Astrocyte (in vitro differentiated cells and primary cell): ENCODE results near the gene CENPB. TPM values are rescaled to one million over a fixed set of nuclear protein-coding genes. Genes with fewer than 3 reads are reported as not detected.
A peak's percentile ranks its signal among the peaks of the same experiment; 100 is the strongest.

Source experiments
- DNase-seq: peaks from one replicate; pipeline ENCODE4 v3.0.0-alpha.2; 2010; ENCODE audit warnings: low read depth
- FAIRE-seq: peaks from 2 replicates; lab custom pipeline; 2011; peaks lifted over from hg19 to GRCh38; lab: Jason Lieb, UNC
- H2AFZ ChIP-seq: 2 replicates; pipeline ENCODE4 v1.6.0; 2012; ENCODE audit warnings: low read depth, low read length, inconsistent platforms
- H3K27ac ChIP-seq: 2 replicates; pipeline ENCODE4 v1.5.1; 2011; ENCODE audit warnings: low read depth, low read length, inconsistent platforms
- H3K27me3 ChIP-seq: 2 replicates; pipeline ENCODE4 v1.6.0; 2011; ENCODE audit warnings: low read length, inconsistent platforms; ENCODE audit not compliant: insufficient read depth
- H3K36me3 ChIP-seq: 2 replicates; pipeline ENCODE4 v1.5.1; 2011; ENCODE audit warnings: low read length, inconsistent platforms; ENCODE audit not compliant: insufficient read depth
- H3K4me1 ChIP-seq: 2 replicates; pipeline ENCODE4 v1.5.1; 2011; ENCODE audit warnings: low read length, inconsistent platforms; ENCODE audit not compliant: insufficient read depth
- H3K4me2 ChIP-seq: 2 replicates; pipeline ENCODE4 v1.6.0; 2012; ENCODE audit warnings: low read length, inconsistent platforms
- H3K4me3 ChIP-seq: 2 replicates; pipeline ENCODE4 v1.5.1; 2011; ENCODE audit warnings: low read depth, mild to moderate bottlenecking, low read length, inconsistent platforms; ENCODE audit not compliant: insufficient read depth
- H3K79me2 ChIP-seq: 2 replicates; pipeline ENCODE4 v1.6.0; 2012; ENCODE audit warnings: mild to moderate bottlenecking, low read length, inconsistent platforms; ENCODE audit not compliant: insufficient read depth
- H3K9ac ChIP-seq: 2 replicates; pipeline ENCODE4 v1.6.0; 2012; ENCODE audit warnings: mild to moderate bottlenecking, low read length, inconsistent platforms
- H3K9me3 ChIP-seq: 2 replicates; pipeline ENCODE4 v1.5.1; 2012; ENCODE audit warnings: low read depth, mild to moderate bottlenecking, low read length, inconsistent platforms; ENCODE audit not compliant: insufficient read depth
- H4K20me1 ChIP-seq: 2 replicates; pipeline ENCODE4 v1.6.0; 2012; ENCODE audit warnings: low read length, inconsistent platforms; ENCODE audit not compliant: insufficient read depth
- H3K27ac Mint-ChIP-seq: one replicate; pipeline ENCODE4 v1.8.0; 2021; ENCODE audit warnings: mild to moderate bottlenecking, mixed read lengths; ENCODE audit not compliant: unreplicated experiment
- H3K27me3 Mint-ChIP-seq: one replicate; pipeline ENCODE4 v1.8.0; 2021; ENCODE audit warnings: low read depth, mixed read lengths; ENCODE audit not compliant: unreplicated experiment
- H3K36me3 Mint-ChIP-seq: one replicate; pipeline ENCODE4 v1.8.0; 2021; ENCODE audit warnings: low read depth, mixed read lengths; ENCODE audit not compliant: unreplicated experiment
- H3K4me1 Mint-ChIP-seq: one replicate; pipeline ENCODE4 v1.8.0; 2021; ENCODE audit warnings: low read depth, mixed read lengths; ENCODE audit not compliant: unreplicated experiment
- H3K4me3 Mint-ChIP-seq: one replicate; pipeline ENCODE4 v1.8.0; 2021; ENCODE audit warnings: mild to moderate bottlenecking, moderate library complexity, mixed read lengths; ENCODE audit not compliant: unreplicated experiment
- H3K9me3 Mint-ChIP-seq: one replicate; pipeline ENCODE4 v1.8.0; 2021; ENCODE audit warnings: mild to moderate bottlenecking, mixed read lengths; ENCODE audit not compliant: unreplicated experiment
- CTCF ChIP-seq: IDR thresholded peaks from 2 replicates; pipeline ENCODE4 v1.5.1; 2011; ENCODE audit warnings: low read depth, mild to moderate bottlenecking, inconsistent platforms, low read length, moderate library complexity; ENCODE audit not compliant: insufficient read depth
- EZH2 ChIP-seq: IDR thresholded peaks from 2 replicates; pipeline ENCODE4 v1.6.1; 2012; ENCODE audit warnings: mild to moderate bottlenecking, low read length, inconsistent platforms; ENCODE audit not compliant: insufficient read depth
- total RNA-seq: library from RNA; stranded (reverse); gene quantifications from 2 replicates; pipeline ENCODE4 v1.2.1, GENCODE V29; 2021

Gene CENPB
- total RNA-seq, 1 donor from 2014 or later = 39.1 TPM

- H3K36me3 Mint-ChIP-seq = no peaks in the 10 kb centered on the region
- DNase-seq = no peak
- no peak for FAIRE-seq
- Histone ChIP-seq H3K79me2 (peaks cover 25% of the 10 kb centered on the region), H3K4me3 (no peak overlapping the region), H3K9ac (no peak overlapping the region), H3K4me2 (no peak overlapping the region), H2AFZ (no peak overlapping the region), H3K27ac (no peak overlapping the region), H3K36me3 (no peaks in the 10 kb centered on the region), H3K27me3 (no peaks in the 10 kb centered on the region), H4K20me1 (peaks cover 24% of the 10 kb centered on the region), H3K9me3 (no peaks in the 10 kb centered on the region), H3K4me1 (peaks cover 18% of the 10 kb centered on the region)
- H3K27me3 Mint-ChIP-seq = peaks cover 13% of the 10 kb centered on the region
- peaks cover 2% of the 10 kb centered on the region for H3K9me3 Mint-ChIP-seq
- TF ChIP-seq CTCF = no peak
- TF ChIP-seq EZH2 = no peak
- no peak overlapping the region for H3K4me3 Mint-ChIP-seq
- no peaks in the 10 kb centered on the region for H3K4me1 Mint-ChIP-seq
- no peak overlapping the region for H3K27ac Mint-ChIP-seq
These were observed 2.2 kb upstream of the CENPB start for GRCh38 chr20:3788685-3789155.

- H3K4me1 ChIP-seq = peaks cover 18% of the 10 kb centered on the region
- no peak for DNase-seq
- Mint-ChIP-seq H3K9me3 (peaks cover 2% of the 10 kb centered on the region), H3K4me1 (no peaks in the 10 kb centered on the region), H3K27ac (no peak overlapping the region), H3K36me3 (peaks cover 2% of the 10 kb centered on the region), H3K27me3 (peaks cover 13% of the 10 kb centered on the region), H3K4me3 (peak overlapping the region; percentile 45)
- H3K79me2 ChIP-seq = peaks cover 35% of the 10 kb centered on the region
- peaks cover 37% of the 10 kb centered on the region for H4K20me1 ChIP-seq
- H3K9ac ChIP-seq = peak overlapping the region; percentile 1
- H3K27ac ChIP-seq = no peak overlapping the region
- peak overlapping the region; percentile 46 for H3K4me3 ChIP-seq
- FAIRE-seq = no peak
- TF ChIP-seq CTCF (no peak), EZH2 (no peak)
- no peaks in the 10 kb centered on the region for H3K9me3 ChIP-seq
- no peaks in the 10 kb centered on the region for H3K27me3 ChIP-seq
- peak overlapping the region; percentile 74 for H3K4me2 ChIP-seq
- H2AFZ ChIP-seq = no peak overlapping the region
- H3K36me3 ChIP-seq = no peaks in the 10 kb centered on the region
These were observed 929 bp upstream of the CENPB start for GRCh38 chr20:3787324-3788014.

GRCh38 chr20:3786126-3786484 lies 435 bp downstream of the CENPB start:
- H3K9ac ChIP-seq = peak overlapping the region; percentile 85
- peak overlapping the region; percentile 70 for H3K4me3 ChIP-seq
- DNase-seq = peak; percentile 53
- Mint-ChIP-seq H3K9me3 (peaks cover 2% of the 10 kb centered on the region), H3K4me1 (peaks cover 2% of the 10 kb centered on the region), H3K36me3 (peaks cover 2% of the 10 kb centered on the region), H3K27ac (no peak overlapping the region), H3K27me3 (peaks cover 8% of the 10 kb centered on the region), H3K4me3 (peak overlapping the region; percentile 85)
- H3K27me3 ChIP-seq = no peaks in the 10 kb centered on the region
- H3K4me1 ChIP-seq = peaks cover 18% of the 10 kb centered on the region
- peak overlapping the region; percentile 64 for H3K27ac ChIP-seq
- TF ChIP-seq CTCF = no peak
- no peak for TF ChIP-seq EZH2
- peaks cover 48% of the 10 kb centered on the region for H4K20me1 ChIP-seq
- H2AFZ ChIP-seq = peak overlapping the region; percentile 63
- no peaks in the 10 kb centered on the region for H3K36me3 ChIP-seq
- H3K9me3 ChIP-seq = no peaks in the 10 kb centered on the region
- H3K4me2 ChIP-seq = peak overlapping the region; percentile 97
- no peak for FAIRE-seq
- peaks cover 35% of the 10 kb centered on the region for H3K79me2 ChIP-seq
